Astrocyte (in vitro differentiated cells and primary cell): ENCODE measurements around the gene HPN.

Source experiments
- EZH2 ChIP-seq: IDR thresholded peaks from 2 replicates; pipeline ENCODE4 v1.6.1; 2012; ENCODE audit warnings: mild to moderate bottlenecking, low read length, inconsistent platforms; ENCODE audit not compliant: insufficient read depth
- TF ChIP-seq, protein P1 (sequence below): IDR thresholded peaks from 2 replicates; pipeline ENCODE4 v1.5.1; 2011; ENCODE audit warnings: low read depth, mild to moderate bottlenecking, inconsistent platforms, low read length, moderate library complexity; ENCODE audit not compliant: insufficient read depth

GRCh38 chr19:35100588-35101533 lies 59.3 kb downstream of the HPN start:
- TF ChIP-seq, protein P1, sequence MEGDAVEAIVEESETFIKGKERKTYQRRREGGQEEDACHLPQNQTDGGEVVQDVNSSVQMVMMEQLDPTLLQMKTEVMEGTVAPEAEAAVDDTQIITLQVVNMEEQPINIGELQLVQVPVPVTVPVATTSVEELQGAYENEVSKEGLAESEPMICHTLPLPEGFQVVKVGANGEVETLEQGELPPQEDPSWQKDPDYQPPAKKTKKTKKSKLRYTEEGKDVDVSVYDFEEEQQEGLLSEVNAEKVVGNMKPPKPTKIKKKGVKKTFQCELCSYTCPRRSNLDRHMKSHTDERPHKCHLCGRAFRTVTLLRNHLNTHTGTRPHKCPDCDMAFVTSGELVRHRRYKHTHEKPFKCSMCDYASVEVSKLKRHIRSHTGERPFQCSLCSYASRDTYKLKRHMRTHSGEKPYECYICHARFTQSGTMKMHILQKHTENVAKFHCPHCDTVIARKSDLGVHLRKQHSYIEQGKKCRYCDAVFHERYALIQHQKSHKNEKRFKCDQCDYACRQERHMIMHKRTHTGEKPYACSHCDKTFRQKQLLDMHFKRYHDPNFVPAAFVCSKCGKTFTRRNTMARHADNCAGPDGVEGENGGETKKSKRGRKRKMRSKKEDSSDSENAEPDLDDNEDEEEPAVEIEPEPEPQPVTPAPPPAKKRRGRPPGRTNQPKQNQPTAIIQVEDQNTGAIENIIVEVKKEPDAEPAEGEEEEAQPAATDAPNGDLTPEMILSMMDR, result no peak
- TF ChIP-seq EZH2, result no peak
